Neural crest cell (in vitro differentiated cells): ENCODE results near the gene PRKAG2. TPM values are rescaled to one million over a fixed set of nuclear protein-coding genes. Genes with fewer than 3 reads are reported as not detected.

Experiments
- DNase-seq: peaks from one replicate; pipeline ENCODE4 v3.0.0; 2021; ENCODE audit warnings: low read depth, mixed read lengths, low spot score
- H3K27ac Mint-ChIP-seq: one replicate; pipeline ENCODE4 v1.8.0; 2021; ENCODE audit warnings: mild to moderate bottlenecking, mixed read lengths; ENCODE audit not compliant: unreplicated experiment
- H3K27me3 Mint-ChIP-seq: 2 replicates; pipeline ENCODE4 v1.8.0; 2021; ENCODE audit warnings: low read depth, mild to moderate bottlenecking, mixed read lengths
- H3K36me3 Mint-ChIP-seq: 2 replicates; pipeline ENCODE4 v1.8.0; 2021; ENCODE audit warnings: low read depth, mild to moderate bottlenecking, mixed read lengths
- H3K4me1 Mint-ChIP-seq: 2 replicates; pipeline ENCODE4 v1.8.0; 2021; ENCODE audit warnings: mixed read lengths
- H3K4me3 Mint-ChIP-seq: one replicate; pipeline ENCODE4 v1.8.0; 2021; ENCODE audit warnings: mild to moderate bottlenecking, mixed read lengths
- H3K9me3 Mint-ChIP-seq: 2 replicates; pipeline ENCODE4 v1.8.0; 2021; ENCODE audit warnings: mixed read lengths
- total RNA-seq: library from RNA; stranded (reverse); gene quantifications from 2 replicates; pipeline ENCODE4 v1.2.1, GENCODE V29; 2021
- TF ChIP-seq, protein P1 (sequence below): fragments of 200-600 bp; sonication (generic); conservative IDR thresholded peaks from 2 replicates; pipeline ENCODE4 v1.5.0; 2021; ENCODE audit warnings: antibody characterized with exemption, mild to moderate bottlenecking

The PRKAG2 gene
- total RNA-seq, 1 donor from 2014 or later, result 12.5 TPM

DNA sequence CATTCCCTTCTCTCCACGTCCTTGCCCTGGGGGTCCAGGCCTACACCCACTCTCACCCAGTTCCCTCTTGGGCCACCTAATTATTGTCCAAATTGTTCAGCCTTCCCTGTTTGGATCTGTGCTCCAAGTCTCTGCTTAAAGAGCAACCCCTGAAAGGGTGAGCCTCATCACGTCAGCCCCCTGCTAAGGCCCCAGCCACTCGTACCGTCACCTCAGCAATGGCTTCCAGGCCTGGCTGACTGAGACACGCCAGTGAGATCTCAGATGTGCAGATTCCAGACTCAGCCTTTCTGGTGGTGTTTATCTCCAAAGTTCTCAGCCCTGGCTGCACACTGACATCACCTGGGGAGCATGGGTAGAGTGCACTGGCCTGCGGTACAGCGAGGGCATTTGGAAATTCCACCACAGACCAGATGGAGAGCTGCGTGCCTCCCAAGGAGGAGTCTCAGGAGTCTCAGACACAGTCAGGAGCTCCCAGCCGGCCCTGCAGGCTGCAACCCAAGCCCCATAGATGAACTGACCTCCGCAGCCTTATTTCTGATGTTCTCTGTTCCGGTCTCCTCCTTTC lies 87.5 kb downstream of the PRKAG2 start:
- peaks cover 22% of the 10 kb centered on the region for H3K4me1 Mint-ChIP-seq
- no peak overlapping the region for H3K27ac Mint-ChIP-seq
- TF ChIP-seq, protein P1, sequence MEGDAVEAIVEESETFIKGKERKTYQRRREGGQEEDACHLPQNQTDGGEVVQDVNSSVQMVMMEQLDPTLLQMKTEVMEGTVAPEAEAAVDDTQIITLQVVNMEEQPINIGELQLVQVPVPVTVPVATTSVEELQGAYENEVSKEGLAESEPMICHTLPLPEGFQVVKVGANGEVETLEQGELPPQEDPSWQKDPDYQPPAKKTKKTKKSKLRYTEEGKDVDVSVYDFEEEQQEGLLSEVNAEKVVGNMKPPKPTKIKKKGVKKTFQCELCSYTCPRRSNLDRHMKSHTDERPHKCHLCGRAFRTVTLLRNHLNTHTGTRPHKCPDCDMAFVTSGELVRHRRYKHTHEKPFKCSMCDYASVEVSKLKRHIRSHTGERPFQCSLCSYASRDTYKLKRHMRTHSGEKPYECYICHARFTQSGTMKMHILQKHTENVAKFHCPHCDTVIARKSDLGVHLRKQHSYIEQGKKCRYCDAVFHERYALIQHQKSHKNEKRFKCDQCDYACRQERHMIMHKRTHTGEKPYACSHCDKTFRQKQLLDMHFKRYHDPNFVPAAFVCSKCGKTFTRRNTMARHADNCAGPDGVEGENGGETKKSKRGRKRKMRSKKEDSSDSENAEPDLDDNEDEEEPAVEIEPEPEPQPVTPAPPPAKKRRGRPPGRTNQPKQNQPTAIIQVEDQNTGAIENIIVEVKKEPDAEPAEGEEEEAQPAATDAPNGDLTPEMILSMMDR, result no peak
- H3K9me3 Mint-ChIP-seq, result no peaks in the 10 kb centered on the region
- no peak overlapping the region for H3K4me3 Mint-ChIP-seq
- no peak for DNase-seq
- no peaks in the 10 kb centered on the region for H3K36me3 Mint-ChIP-seq
- H3K27me3 Mint-ChIP-seq, result no peaks in the 10 kb centered on the region

DNA sequence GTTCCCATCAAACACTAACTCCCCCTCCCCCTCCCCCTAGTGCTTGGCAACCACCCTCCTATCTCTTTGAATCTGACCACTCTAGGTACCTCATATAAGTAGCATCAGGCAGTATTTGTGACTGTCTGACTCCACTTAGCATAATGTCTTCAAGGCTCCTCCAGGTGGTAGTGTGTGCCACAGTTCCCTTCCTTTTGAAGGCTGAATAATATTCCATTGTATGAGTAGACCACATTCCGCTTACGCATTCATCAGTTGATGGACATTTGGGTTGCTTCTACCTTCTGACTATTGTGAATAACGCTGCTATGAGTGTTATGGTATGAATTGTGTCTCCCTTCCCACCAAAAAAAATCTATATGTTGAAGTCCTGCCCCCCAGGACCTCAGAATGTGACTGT lies 89.6 kb downstream of the PRKAG2 start:
- H3K27ac Mint-ChIP-seq, result no peak overlapping the region
- H3K4me3 Mint-ChIP-seq, result no peak overlapping the region
- peaks cover 9% of the 10 kb centered on the region for H3K4me1 Mint-ChIP-seq
- H3K36me3 Mint-ChIP-seq, result no peaks in the 10 kb centered on the region
- no peaks in the 10 kb centered on the region for H3K9me3 Mint-ChIP-seq
- peaks cover 3% of the 10 kb centered on the region for H3K27me3 Mint-ChIP-seq
- TF ChIP-seq, protein P1, result no peak
- no peak for DNase-seq

DNA sequence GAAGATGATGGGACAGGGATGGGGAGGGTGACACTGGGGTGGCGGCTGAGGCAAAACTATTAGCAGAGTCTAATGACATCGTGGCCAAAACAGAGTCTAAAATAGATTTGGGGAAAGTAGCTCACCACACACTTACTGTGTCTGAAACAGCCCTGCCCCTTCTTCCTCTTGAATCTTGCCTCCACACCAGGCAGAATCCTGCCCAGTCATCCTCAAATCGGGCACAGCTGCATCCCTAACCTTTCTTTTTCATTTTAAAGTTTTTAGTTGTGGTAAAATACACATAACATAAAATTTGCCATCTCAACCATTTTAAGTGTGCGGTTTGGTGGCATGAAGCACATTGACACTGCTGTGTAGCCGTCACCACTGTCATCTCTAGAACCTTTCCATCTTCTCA lies 90.0 kb downstream of the PRKAG2 start:
- H3K9me3 Mint-ChIP-seq, result no peaks in the 10 kb centered on the region
- peaks cover 3% of the 10 kb centered on the region for H3K27me3 Mint-ChIP-seq
- H3K4me3 Mint-ChIP-seq, result no peak overlapping the region
- TF ChIP-seq, protein P1, result no peak
- no peak overlapping the region for H3K27ac Mint-ChIP-seq
- no peaks in the 10 kb centered on the region for H3K36me3 Mint-ChIP-seq
- peaks cover 5% of the 10 kb centered on the region for H3K4me1 Mint-ChIP-seq
- no peak for DNase-seq

DNA sequence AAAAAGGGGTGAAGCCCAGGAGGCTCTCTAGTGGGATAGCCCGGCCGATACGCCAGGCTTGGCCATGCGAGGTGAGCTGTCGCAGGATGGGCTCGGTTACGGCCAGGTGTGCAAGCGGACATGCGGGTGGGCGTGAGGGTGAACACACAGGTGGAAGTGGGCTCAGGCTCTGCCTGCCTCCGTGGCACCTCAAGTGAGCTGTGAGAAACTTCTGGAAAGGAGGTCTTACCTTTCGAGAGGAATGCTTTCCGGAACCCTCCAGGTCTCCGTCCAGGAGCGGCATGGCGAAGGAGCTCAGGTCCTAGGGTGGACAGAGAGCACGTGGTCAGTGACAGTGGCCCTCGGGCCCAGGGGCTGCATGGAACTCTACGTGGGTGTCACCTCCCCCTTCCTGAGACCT lies 90.7 kb downstream of the PRKAG2 start:
- Mint-ChIP-seq H3K4me1 (no peaks in the 10 kb centered on the region), H3K9me3 (no peaks in the 10 kb centered on the region), H3K27me3 (peaks cover 3% of the 10 kb centered on the region), H3K36me3 (no peaks in the 10 kb centered on the region), H3K4me3 (no peak overlapping the region), H3K27ac (no peak overlapping the region)
- TF ChIP-seq, protein P1, result no peak
- DNase-seq, result no peak

DNA sequence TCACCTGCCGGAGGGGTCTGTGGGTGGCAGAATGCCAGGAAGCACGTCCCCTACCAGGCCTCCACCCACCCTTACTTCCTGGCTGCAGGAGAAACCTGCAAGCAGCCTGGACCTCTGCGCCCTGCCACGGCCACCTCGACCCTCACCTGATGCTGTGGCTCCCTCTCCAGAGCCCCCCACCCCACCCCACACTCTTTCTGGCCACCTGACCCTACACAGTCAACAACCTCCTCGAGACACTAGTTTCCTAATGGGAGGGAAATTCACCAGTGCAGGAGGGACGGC lies 91.3 kb downstream of the PRKAG2 start:
- Mint-ChIP-seq H3K4me1 (no peaks in the 10 kb centered on the region), H3K9me3 (no peaks in the 10 kb centered on the region), H3K27ac (no peak overlapping the region), H3K4me3 (no peak overlapping the region), H3K27me3 (peaks cover 7% of the 10 kb centered on the region), H3K36me3 (no peaks in the 10 kb centered on the region)
- no peak for DNase-seq
- TF ChIP-seq, protein P1, result no peak
